Activated T-helper 1 cell treated with anti-CD3 and anti-CD28 coated beads, Interleukin-2, amount 50 U/mL, for 16 hours (primary cell): ENCODE results near the gene PSG4.
"Not testable (repeated sequence)": the region's sequence is repeated elsewhere in the genome, so short reads cannot be mapped to it uniquely, and the experiment has no call there.

Experiments
- DNase-seq, 2 donors: peaks; one replicate each; pipeline ENCODE4 v3.0.0-alpha.2; 2020; ENCODE audit warnings: low read depth in 1 of 2, low spot score in 1 of 2

The PSG4 gene

DNA sequence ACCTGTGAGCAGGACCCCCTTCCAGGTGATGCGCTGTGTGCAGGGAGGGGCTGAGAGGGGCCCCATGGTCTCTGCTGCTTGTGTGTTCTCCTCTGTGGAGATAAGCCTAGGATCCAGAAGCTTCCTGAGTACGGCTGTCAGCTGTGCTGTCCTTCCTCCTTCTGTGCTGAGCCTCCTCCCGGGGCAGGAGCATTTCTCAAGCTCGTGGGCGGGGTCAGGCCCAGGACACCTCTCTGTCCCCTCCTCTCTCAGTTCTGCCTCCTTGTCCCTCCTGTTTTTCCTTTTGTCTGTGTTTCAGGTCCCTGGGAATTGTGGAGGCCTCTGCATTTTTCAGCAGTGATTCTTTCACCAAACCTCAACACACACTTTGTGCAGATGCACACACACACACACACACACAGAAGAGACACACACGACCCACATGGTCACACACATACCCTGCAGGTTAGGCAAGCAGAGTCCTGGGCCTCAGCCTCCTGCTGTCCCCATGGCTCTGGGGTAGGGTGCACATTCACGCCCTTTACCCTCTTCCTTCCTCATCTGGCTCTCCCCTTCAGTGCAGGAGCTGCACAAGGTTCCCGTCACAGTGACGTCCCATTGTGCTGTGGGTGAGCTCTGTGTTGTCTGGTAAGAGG, at the start of gene PSG4:
Gene PSG4 (minus strand): TSS at position 168 of the 635 bp plus-strand sequence. CDS start 102 bp downstream, at position 66.
- DNase-seq, result not testable (repeated sequence)

GRCh38 chr19:43251428-43251827, 46.0 kb upstream of the PSG4 start:
- not testable (repeated sequence) for DNase-seq

DNA sequence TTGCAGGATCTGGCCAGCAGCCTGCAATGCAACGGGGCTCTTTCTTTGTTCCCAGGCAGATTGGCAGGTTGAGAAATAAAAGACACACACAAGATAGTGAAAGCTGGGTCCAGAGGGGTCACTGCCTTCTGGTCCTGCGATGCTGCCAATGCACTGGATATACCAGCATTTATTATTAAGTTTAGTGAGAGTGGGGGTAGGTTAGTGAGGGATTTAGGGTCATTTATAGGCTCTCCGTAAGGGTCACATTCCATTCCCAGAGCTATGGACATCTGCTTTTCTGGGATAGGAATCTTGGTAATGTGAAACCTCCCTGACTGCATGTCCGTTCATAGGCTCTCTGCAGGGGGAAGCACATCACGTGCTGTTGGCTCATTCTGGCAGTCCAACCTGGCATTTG, 44.9 kb upstream of the PSG4 start:
- not testable (repeated sequence) for DNase-seq

DNA sequence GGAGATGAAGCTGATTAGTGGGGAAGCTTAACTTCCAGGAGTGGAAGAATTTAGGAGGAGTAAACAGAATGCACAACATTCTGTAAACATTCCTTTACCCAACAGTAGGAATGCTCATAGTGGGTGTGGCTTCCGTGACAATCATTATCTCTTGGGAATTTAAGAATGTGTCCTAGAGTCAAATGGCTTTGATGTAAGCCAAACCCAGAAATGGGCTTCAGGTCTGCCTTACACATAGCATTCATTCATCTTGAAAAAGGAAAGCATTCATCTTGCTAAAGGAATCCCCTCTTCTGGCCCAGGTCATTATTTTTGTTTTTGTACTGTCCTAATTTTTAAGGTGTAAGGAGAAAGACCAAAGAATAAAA, 43.2 kb upstream of the PSG4 start:
- not testable (repeated sequence) for DNase-seq

DNA sequence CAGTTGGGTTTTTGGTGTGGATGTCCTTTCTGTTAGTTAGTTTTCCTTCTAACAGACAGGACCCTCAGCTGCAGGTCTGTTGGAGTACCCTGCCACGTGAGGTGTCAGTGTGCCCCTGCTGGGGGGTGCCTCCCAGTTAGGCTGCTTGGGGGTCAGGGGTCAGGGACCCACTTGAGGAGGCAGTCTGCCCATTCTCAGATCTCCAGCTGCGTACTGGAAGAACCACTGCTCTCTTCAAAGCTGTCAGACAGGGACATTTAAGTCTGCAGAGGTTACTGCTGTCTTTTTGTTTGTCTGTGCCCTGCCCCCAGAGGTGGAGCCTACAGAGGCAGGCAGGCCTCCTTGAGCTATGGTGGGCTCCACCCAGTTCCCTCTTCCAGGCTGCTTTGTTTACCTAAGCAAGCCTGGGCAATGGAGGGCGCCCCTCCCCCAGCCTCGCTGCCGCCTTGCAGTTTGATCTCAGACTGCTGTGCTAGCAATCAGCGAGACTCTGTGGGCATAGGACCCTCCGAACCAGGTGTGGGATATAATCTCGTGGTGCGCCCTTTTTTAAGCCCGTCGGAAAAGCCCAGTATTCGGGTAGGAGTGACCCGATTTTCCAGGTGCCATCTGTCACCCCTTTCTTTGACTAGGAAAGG, 41.9 kb upstream of the PSG4 start:
- not testable (repeated sequence) for DNase-seq

DNA sequence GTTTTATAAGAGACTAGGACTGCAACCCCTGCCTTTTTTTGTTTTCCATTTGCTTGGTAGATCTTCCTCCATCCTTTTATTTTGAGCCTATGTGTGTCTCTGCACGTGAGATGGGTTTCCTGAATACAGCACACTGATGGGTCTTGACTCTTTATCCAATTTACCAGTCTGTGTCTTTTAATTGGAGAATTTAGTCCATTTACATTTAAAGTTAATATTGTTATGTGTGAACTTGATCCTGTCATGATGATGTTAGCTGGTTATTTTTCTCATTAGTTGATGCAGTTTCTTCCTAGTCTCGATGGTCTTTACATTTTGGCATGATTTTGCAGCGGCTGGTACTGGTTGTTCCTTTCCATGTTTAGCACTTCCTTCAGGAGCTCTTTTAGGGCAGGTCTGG, 40.4 kb upstream of the PSG4 start:
- not testable (repeated sequence) for DNase-seq

DNA sequence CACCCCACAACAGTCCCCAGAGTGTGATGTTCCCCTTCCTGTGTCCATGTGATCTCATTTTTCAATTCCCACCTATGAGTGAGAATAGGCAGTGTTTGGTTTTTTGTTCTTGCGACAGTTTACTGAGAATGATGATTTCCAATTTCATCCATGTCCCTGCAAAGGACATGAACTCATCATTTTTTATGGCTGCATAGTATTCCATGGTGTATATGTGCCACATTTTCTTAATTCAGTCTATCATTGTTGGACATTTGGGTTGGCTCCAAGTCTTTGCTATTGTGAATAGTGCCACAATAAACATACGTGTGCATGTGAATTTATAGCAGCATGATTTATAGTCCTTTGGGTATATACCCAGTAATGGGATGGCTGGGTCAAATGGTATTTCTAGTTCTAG, 36.8 kb upstream of the PSG4 start:
- DNase-seq, result not testable (repeated sequence)

- not testable (repeated sequence) for DNase-seq
These were observed 32.8 kb upstream of the PSG4 start for GRCh38 chr19:43238213-43238612.

- not testable (repeated sequence) for DNase-seq
These were observed 30.2 kb upstream of the PSG4 start for GRCh38 chr19:43235686-43236085.

- no peak for DNase-seq
These were observed 23.9 kb upstream of the PSG4 start for GRCh38 chr19:43229315-43229714.

DNA sequence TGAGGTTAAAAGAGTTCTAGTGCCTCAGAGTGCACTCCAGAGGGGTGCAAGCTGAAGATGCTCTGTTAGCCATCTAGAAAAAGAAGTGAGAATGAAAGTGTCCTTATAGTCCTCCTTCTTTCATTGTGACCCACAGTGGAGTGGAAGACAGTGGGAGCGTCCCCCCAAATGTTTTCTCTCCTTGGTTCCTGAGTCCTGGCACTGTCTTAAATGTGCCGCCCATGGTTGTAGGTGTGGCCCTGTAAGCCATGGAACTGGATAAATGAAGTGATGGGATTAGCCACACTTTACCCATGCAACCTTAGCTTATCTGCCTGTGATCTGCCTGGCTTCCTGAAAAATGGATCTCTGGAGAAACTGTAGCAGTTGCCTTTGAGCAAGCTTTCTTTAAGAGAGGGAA, 23.3 kb upstream of the PSG4 start:
- not testable (repeated sequence) for DNase-seq

- not testable (repeated sequence) for DNase-seq
These were observed 21.5 kb upstream of the PSG4 start for GRCh38 chr19:43226986-43227385.

GRCh38 chr19:43224855-43225253, 19.4 kb upstream of the PSG4 start:
- DNase-seq, result no peak

DNA sequence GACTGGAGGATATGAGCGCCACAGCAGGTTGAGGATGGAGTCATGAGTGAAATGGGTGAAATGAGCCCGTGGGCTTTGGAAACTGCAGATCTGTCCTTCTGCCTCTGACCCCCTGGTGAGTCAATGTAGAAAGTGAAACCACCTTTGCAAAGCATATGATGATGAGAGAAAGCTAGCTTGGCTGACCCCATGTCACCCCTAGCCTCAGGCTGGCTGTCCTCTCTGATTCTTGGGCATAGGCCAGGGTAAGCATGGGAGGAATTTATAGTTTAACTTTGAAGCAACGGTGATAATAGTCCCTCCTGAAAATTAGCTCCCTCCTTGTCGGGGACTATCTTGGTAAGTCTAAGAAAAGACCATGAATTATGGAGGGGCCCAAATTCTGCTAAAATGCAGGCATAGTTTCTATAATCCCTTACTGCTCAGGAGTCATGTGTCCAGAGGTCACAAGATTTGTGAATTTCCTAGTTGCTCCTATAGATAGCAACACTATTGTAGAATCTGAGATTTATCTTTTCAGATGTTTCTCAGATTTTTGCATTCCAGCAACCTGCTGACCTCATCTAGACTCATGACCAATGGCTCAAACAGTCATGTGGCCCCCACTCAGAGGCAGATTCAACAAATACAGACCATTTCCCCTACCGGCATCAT, 18.9 kb upstream of the PSG4 start:
- not testable (repeated sequence) for DNase-seq

- DNase-seq, result not testable (repeated sequence)
These were observed 16.5 kb upstream of the PSG4 start for GRCh38 chr19:43221891-43222290.

GRCh38 chr19:43219136-43219535, 13.7 kb upstream of the PSG4 start:
- not testable (repeated sequence) for DNase-seq

GRCh38 chr19:43215881-43216280, 10.4 kb upstream of the PSG4 start:
- DNase-seq, result not testable (repeated sequence)

DNA sequence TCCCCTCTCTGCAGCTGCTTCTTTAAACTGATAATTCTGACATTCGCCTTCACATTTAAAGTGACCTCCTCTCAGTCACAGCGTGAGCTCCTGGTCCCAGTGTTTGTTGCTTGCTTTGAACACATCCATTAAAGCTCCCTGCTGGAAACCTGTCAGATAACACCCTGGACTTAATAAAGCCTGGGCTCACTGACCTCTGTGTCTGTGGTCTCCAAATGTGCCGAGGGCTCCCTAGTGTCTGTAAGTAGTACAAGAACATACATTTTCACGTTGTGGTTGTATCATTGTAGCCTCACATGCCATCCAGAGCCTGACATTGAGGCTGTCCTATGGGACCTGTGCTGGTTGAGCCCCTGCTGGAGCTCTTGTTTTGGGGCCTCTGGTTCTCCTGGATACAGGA, 2.6 kb upstream of the PSG4 start:
- DNase-seq, result no peak

DNA sequence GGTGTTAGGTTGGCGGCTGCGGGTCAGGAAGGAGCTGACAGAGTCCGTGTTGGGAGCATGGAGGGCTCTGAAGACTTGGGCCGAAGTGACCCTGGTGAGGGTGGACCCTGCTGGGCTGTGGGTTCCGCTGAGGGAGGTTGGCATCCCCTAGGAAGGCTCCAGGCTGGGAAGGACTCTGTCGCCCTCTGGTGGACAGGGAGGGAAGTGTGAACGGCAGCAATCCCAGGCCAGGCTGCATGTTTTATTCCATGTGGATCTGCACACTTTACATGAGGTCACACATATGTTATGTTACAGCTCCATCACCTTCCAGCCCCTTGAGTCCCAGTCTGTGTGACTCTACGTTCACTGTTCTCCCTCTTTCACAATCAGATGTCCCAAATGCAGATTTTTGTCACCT, 1.7 kb upstream of the PSG4 start:
- DNase-seq, result not testable (repeated sequence)

DNA sequence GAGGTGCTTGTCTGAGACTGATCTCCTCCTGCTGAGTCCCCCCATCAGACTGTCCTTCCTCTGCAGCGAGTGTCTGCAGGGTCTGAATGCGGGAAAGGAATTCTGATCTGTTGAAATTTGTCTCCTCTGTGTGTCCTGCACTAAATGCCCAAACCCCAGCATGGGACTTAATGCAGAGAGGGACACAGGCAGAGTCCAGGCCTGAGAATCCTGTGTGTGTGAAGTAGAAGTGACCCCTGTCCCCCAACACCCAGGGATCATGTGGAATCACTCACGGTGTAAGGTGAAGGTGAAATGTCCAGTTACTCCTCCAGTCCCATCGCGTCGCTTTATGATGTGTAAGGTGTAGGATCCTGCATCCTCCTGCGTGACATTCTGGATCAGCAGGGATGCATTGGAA, 1.8 kb downstream of the PSG4 start:
- not testable (repeated sequence) for DNase-seq

DNA sequence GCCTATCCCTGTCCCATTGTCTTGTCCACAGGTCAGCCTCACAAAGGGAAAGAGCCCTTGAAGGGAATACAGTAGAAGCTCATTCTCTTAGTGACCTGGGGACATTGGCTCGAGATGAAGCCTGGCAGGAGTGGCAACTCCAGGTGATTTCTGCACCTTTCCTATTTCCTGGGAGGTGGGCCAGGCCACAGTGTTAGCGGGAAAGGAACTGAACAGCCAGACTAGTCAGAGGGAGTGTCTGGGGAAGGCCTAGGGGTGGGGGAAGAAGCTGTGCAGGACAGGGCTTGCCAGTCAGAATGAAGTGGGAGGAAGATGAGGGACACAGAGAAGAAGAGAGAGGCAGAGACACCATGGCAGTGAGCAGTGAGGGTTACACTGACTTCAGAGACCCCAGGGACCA, 3.5 kb downstream of the PSG4 start:
- not testable (repeated sequence) for DNase-seq

- not testable (repeated sequence) for DNase-seq
These were observed 4.1 kb downstream of the PSG4 start for GRCh38 chr19:43201337-43201801.
